Large intestine (tissue), 3 donors: Measurements from ENCODE around the gene RASL10A. TPM values are rescaled to one million over a fixed set of nuclear protein-coding genes. Genes with fewer than 3 reads are reported as not detected.

ENCODE experiments used
- DNase-seq, 2 donors: peaks; one replicate each; pipeline versions ENCODE4 v3.0.0 to v3.0.0-alpha.2; 2013
- H3K27ac ChIP-seq: one replicate; pipeline ENCODE4 v1.5.1; 2013; ENCODE audit warnings: low read length
- H3K27me3 ChIP-seq: 2 replicates; pipeline ENCODE4 v1.6.1; 2013; ENCODE audit warnings: low read length; ENCODE audit not compliant: control insufficient read depth, insufficient read depth
- H3K36me3 ChIP-seq: 2 replicates; pipeline ENCODE4 v1.6.1; 2013; ENCODE audit warnings: low read length; ENCODE audit not compliant: control insufficient read depth, insufficient read depth
- H3K4me1 ChIP-seq: one replicate; pipeline ENCODE4 v1.6.1; 2013; ENCODE audit warnings: low read length; ENCODE audit not compliant: control insufficient read depth, insufficient read depth
- H3K4me3 ChIP-seq: one replicate; pipeline ENCODE4 v1.5.1; 2013; ENCODE audit warnings: low read length
- H3K9me3 ChIP-seq: one replicate; pipeline ENCODE4 v1.6.1; 2013; ENCODE audit warnings: mild to moderate bottlenecking, low read depth, low read length, moderate library complexity; ENCODE audit not compliant: control insufficient read depth
- WGBS: methylation state at CpG from one replicate; pipeline ENCODE4 v1.1.5; 2013; ENCODE audit warnings: low lambda C conversion rate; ENCODE audit not compliant: insufficient coverage; 5-methylcytosine and 5-hydroxymethylcytosine counted together
- polyA plus RNA-seq: library from polyadenylated mRNA; unstranded; fragments of 120-200 nt; gene quantifications from one replicate; pipeline ENCODE4 v1.2.1, GENCODE V29; 2013

Gene RASL10A
- polyA plus RNA-seq, 1 donor, result 1.0 TPM

GRCh38 chr22:29311464-29312217, 3.9 kb downstream of the RASL10A start:
- H3K36me3 ChIP-seq, result no peaks in the 10 kb centered on the region
- no peak for DNase-seq
- no peak overlapping the region for H3K4me3 ChIP-seq
- peaks cover 34% of the 10 kb centered on the region for H3K27me3 ChIP-seq
- H3K27ac ChIP-seq, result no peak overlapping the region
- H3K9me3 ChIP-seq, result peaks cover 13% of the 10 kb centered on the region
- no CpG with 5 or more reads among the region's 50 CpGs for WGBS
- H3K4me1 ChIP-seq, result peaks cover 48% of the 10 kb centered on the region

- DNase-seq, result peak; percentile 85 to 90
- H3K4me1 ChIP-seq, result peaks cover 50% of the 10 kb centered on the region
Observed at GRCh38 chr22:29310863-29311339, 4.6 kb downstream of the RASL10A start.

GRCh38 chr22:29310065-29310862, 5.2 kb downstream of the RASL10A start:
- H3K4me3 ChIP-seq, result no peak overlapping the region
- DNase-seq, result peak in 1 of 2 donors; percentile 20
- peaks cover 50% of the 10 kb centered on the region for H3K4me1 ChIP-seq
- no peak overlapping the region for H3K27ac ChIP-seq
- H3K27me3 ChIP-seq, result peaks cover 22% of the 10 kb centered on the region
- H3K36me3 ChIP-seq, result no peaks in the 10 kb centered on the region
- WGBS, result 100% methylated on average over 1 of the region's 28 CpGs
- peaks cover 9% of the 10 kb centered on the region for H3K9me3 ChIP-seq

More at GRCh38 chr22:29310863-29311339, 4.6 kb downstream of the RASL10A start:
- H3K9me3 ChIP-seq, result peaks cover 11% of the 10 kb centered on the region
- no peak overlapping the region for H3K27ac ChIP-seq
- no CpG with 5 or more reads among the region's 18 CpGs for WGBS
- H3K27me3 ChIP-seq, result peaks cover 26% of the 10 kb centered on the region
- no peaks in the 10 kb centered on the region for H3K36me3 ChIP-seq
- H3K4me3 ChIP-seq, result no peak overlapping the region

GRCh38 chr22:29309332-29310064, 6.0 kb downstream of the RASL10A start:
- Histone ChIP-seq H3K4me3 (no peak overlapping the region), H3K27ac (no peak overlapping the region), H3K36me3 (no peaks in the 10 kb centered on the region), H3K4me1 (peaks cover 47% of the 10 kb centered on the region), H3K9me3 (peaks cover 9% of the 10 kb centered on the region), H3K27me3 (peaks cover 16% of the 10 kb centered on the region)
- DNase-seq, result peak in 1 of 2 donors; percentile 31
- WGBS, result no CpG with 5 or more reads among the region's 21 CpGs

GRCh38 chr22:29308791-29309262, 6.7 kb downstream of the RASL10A start:
- H3K27ac ChIP-seq, result no peak overlapping the region
- no peaks in the 10 kb centered on the region for H3K36me3 ChIP-seq
- peaks cover 9% of the 10 kb centered on the region for H3K9me3 ChIP-seq
- no peak overlapping the region for H3K4me3 ChIP-seq
- no CpG with 5 or more reads among the region's 13 CpGs for WGBS
- H3K4me1 ChIP-seq, result peaks cover 41% of the 10 kb centered on the region
- H3K27me3 ChIP-seq, result peaks cover 10% of the 10 kb centered on the region
- no peak for DNase-seq

GRCh38 chr22:29308148-29308790, 7.2 kb downstream of the RASL10A start:
- DNase-seq, result no peak
- no peak overlapping the region for H3K27ac ChIP-seq
- peaks cover 38% of the 10 kb centered on the region for H3K4me1 ChIP-seq
- H3K9me3 ChIP-seq, result peaks cover 6% of the 10 kb centered on the region
- peaks cover 4% of the 10 kb centered on the region for H3K27me3 ChIP-seq
- H3K4me3 ChIP-seq, result no peak overlapping the region
- no CpG with 5 or more reads among the region's 50 CpGs for WGBS
- no peaks in the 10 kb centered on the region for H3K36me3 ChIP-seq

GRCh38 chr22:29307596-29308147, 7.8 kb downstream of the RASL10A start:
- Histone ChIP-seq H3K36me3 (no peaks in the 10 kb centered on the region), H3K9me3 (peaks cover 6% of the 10 kb centered on the region), H3K27ac (no peak overlapping the region), H3K27me3 (no peaks in the 10 kb centered on the region), H3K4me1 (peaks cover 41% of the 10 kb centered on the region), H3K4me3 (peak overlapping the region; percentile 76)
- no CpG with 5 or more reads among the region's 20 CpGs for WGBS
- DNase-seq, result no peak

GRCh38 chr22:29306835-29307595, 8.5 kb downstream of the RASL10A start:
- H3K27ac ChIP-seq, result no peak overlapping the region
- no peaks in the 10 kb centered on the region for H3K36me3 ChIP-seq
- H3K27me3 ChIP-seq, result no peaks in the 10 kb centered on the region
- peaks cover 4% of the 10 kb centered on the region for H3K9me3 ChIP-seq
- H3K4me1 ChIP-seq, result peaks cover 44% of the 10 kb centered on the region
- H3K4me3 ChIP-seq, result peak overlapping the region; percentile 76
- WGBS, result no CpG with 5 or more reads among the region's 83 CpGs
- peak; percentile 54 to 82 for DNase-seq

- H3K9me3 ChIP-seq, result no peaks in the 10 kb centered on the region
- no peaks in the 10 kb centered on the region for H3K27me3 ChIP-seq
- DNase-seq, result peak; percentile 64 to 81
- H3K27ac ChIP-seq, result no peak within 1 kb of the TSS
- peaks cover 43% of the 10 kb centered on the region for H3K4me1 ChIP-seq
- H3K4me3 ChIP-seq, result peak within 1 kb of the TSS; percentile 76
- no CpG with 5 or more reads among the region's 40 CpGs for WGBS
- peaks cover 5% of the 10 kb centered on the region for H3K36me3 ChIP-seq
Observed at GRCh38 chr22:29306175-29306834, 9.2 kb downstream of the RASL10A start, which contains the start of gene GAS2L1. TSS of gene GAS2L1 (plus strand) at chr22:29306650. CDS start at chr22:29308106, 1,456 bp downstream.
